Right atrium auricular region (tissue), 2 donors: Measurements from ENCODE around the gene IVL. TPM values are rescaled to one million over a fixed set of nuclear protein-coding genes. Genes with fewer than 3 reads are reported as not detected.

ENCODE experiments used
- DNase-seq: peaks from one replicate; pipeline ENCODE4 v3.0.0-alpha.2; 2019; ENCODE audit warnings: low spot score
- H3K27ac ChIP-seq, 2 donors: fragments of 200-600 bp; sonication (generic); 1 replicate in 1 of 2; 2 replicates in 1 of 2; pipeline ENCODE4 v1.5.1; 2016 to 2019
- H3K27me3 ChIP-seq, 2 donors: fragments of 200-600 bp; sonication (generic); one replicate each; pipeline versions ENCODE4 v1.5.1 to v1.6.0; 2017 to 2019
- H3K36me3 ChIP-seq: fragments of 200-600 bp; sonication (generic); one replicate; pipeline ENCODE4 v1.5.1; 2016
- H3K4me1 ChIP-seq, 2 donors: fragments of 200-600 bp; sonication (generic); one replicate each; pipeline versions ENCODE4 v1.5.1 to v1.6.0; 2017 to 2019
- H3K4me3 ChIP-seq, 2 donors: fragments of 200-600 bp; sonication (generic); 1 replicate in 1 of 2; 2 replicates in 1 of 2; pipeline ENCODE4 v1.5.1; 2017 to 2019; ENCODE audit warnings: mild to moderate bottlenecking in 1 of 2, moderate library complexity in 1 of 2
- H3K9me3 ChIP-seq, 2 donors: fragments of 200-600 bp; sonication (generic); one replicate each; pipeline ENCODE4 v1.5.1; 2019
- CTCF ChIP-seq, 2 donors: fragments of 200-600 bp; sonication (generic); IDR thresholded peaks; one replicate each; pipeline ENCODE4 v1.5.1; 2019; ENCODE audit warnings: antibody characterized with exemption in 2 of 2
- total RNA-seq, 2 donors: library from RNA; depleted of rRNA; stranded (reverse); fragments of >200 nt; gene quantifications; one replicate each; pipeline ENCODE4 v1.1.0, GENCODE V29; 2016

IVL gene, protein sequence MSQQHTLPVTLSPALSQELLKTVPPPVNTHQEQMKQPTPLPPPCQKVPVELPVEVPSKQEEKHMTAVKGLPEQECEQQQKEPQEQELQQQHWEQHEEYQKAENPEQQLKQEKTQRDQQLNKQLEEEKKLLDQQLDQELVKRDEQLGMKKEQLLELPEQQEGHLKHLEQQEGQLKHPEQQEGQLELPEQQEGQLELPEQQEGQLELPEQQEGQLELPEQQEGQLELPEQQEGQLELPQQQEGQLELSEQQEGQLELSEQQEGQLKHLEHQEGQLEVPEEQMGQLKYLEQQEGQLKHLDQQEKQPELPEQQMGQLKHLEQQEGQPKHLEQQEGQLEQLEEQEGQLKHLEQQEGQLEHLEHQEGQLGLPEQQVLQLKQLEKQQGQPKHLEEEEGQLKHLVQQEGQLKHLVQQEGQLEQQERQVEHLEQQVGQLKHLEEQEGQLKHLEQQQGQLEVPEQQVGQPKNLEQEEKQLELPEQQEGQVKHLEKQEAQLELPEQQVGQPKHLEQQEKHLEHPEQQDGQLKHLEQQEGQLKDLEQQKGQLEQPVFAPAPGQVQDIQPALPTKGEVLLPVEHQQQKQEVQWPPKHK
- total RNA-seq, result not detected

DNA sequence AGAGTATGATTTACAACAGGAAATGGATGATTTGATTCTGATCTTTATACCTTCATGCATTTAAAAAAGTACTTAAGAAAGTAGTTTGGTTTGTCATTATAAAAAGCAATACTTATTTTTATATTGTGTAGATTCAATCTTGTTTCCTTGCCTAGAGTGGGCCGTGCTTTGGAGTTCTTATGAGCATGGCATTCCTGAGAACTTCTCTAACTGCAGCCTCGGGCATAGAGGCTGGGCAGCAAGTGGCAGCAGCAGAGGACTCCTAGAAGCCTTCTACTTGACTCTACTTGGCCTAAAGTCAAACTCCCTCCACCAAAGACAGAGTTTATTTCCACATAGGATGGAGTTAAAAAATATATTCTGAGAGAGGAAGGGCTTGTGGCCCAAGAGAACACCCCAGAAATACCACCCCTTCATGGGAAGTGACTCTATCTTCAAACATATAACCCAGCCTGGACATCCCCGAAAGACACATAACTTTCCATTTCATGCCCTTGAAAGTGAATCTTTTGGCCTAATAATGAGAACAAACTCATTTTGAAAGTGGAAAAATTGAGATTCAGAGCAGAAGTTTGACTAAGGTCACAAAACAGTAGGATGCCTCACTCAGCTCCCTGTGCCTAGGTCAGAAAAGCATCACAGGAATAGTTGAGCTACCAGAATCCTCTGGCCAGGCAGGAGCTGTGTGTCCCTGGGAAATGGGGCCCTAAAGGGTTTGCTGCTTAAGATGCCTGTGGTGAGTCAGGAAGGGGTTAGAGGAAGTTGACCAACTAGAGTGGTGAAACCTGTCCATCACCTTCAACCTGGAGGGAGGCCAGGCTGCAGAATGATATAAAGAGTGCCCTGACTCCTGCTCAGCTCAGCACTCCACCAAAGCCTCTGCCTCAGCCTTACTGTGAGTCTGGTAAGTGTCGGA lies at the start of gene IVL:
Gene IVL, plus strand, starts transcription at position 861 of the 916 bp plus-strand sequence. CDS start 1,252 bp downstream, outside the sequence.
- TF ChIP-seq CTCF (IDR thresholded peaks at IDR 0.05), result no peak
- no peaks in the 10 kb centered on the region for H3K4me1 ChIP-seq
- H3K4me3 ChIP-seq, result no peak within 1 kb of the TSS
- no peak within 1 kb of the TSS for H3K27ac ChIP-seq
- no peaks in the 10 kb centered on the region for H3K36me3 ChIP-seq
- H3K27me3 ChIP-seq, result no peaks in the 10 kb centered on the region
- no peaks in the 10 kb centered on the region for H3K9me3 ChIP-seq
- DNase-seq, result no peak

GRCh38 chr1:152859696-152860095 lies 48.6 kb upstream of the IVL start, which contains the start of gene LCE7A:
Gene LCE7A, plus strand, starts transcription at chr1:152859996. Its CDS starts 702 bp downstream, at chr1:152860698.
- TF ChIP-seq CTCF (IDR thresholded peaks at IDR 0.05), result no peak
- DNase-seq, result no peak
- Histone ChIP-seq H3K4me1 (no peaks in the 10 kb centered on the region), H3K4me3 (no peak within 1 kb of the TSS), H3K36me3 (no peaks in the 10 kb centered on the region), H3K27me3 (no peaks in the 10 kb centered on the region), H3K27ac (no peak within 1 kb of the TSS), H3K9me3 (no peaks in the 10 kb centered on the region)

GRCh38 chr1:152860129-152860528 lies 48.2 kb upstream of the IVL start:
- no peak for TF ChIP-seq CTCF (IDR thresholded peaks at IDR 0.05)
- H3K4me1 ChIP-seq, result no peaks in the 10 kb centered on the region
- no peak for DNase-seq
- no peaks in the 10 kb centered on the region for H3K36me3 ChIP-seq
- H3K27ac ChIP-seq, result no peak overlapping the region
- H3K27me3 ChIP-seq, result no peaks in the 10 kb centered on the region
- H3K9me3 ChIP-seq, result no peaks in the 10 kb centered on the region
- H3K4me3 ChIP-seq, result no peak overlapping the region

DNA sequence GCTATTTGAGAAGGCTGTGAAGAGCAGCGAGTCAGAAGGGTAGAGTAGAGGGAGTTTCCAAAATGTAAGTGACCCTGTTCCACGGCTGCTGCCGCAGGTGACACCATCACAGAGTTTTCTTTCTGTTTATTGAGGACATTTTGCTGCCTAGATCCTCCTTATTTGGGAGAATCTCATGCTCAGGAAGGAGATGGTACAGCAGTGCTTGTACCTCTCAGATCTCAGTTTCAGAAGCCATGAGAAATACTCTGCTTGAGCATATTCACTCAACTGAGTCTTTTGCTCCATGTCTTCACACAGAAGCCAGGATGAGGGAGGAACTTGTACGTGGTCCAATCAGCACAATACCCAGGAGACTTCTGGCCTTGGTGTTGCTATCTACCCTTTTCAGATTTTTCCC lies 47.0 kb upstream of the IVL start:
- H3K4me1 ChIP-seq, result no peaks in the 10 kb centered on the region
- no peak for TF ChIP-seq CTCF (IDR thresholded peaks at IDR 0.05)
- no peaks in the 10 kb centered on the region for H3K36me3 ChIP-seq
- H3K27me3 ChIP-seq, result no peaks in the 10 kb centered on the region
- no peak overlapping the region for H3K4me3 ChIP-seq
- H3K9me3 ChIP-seq, result no peaks in the 10 kb centered on the region
- no peak for DNase-seq
- H3K27ac ChIP-seq, result no peak overlapping the region

DNA sequence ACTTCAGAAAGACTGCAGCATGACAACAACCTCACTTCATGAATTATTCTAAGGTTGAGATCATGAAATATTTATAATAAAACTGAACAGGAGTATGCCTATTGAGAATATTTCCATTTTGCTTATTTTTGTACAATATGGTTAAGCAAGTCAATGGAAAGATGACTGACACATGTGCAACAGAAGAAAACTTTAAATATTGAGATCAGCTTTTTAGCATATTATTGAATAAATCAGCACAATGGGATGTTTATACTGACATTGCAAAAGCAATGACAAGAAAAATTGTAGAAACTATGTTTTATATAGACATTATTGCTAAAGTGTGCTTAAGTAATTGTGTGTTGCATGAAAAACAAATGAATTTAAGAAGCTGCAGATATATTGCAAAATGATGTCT lies 43.9 kb upstream of the IVL start:
- H3K36me3 ChIP-seq, result no peaks in the 10 kb centered on the region
- H3K27me3 ChIP-seq, result no peaks in the 10 kb centered on the region
- no peak overlapping the region for H3K4me3 ChIP-seq
- no peaks in the 10 kb centered on the region for H3K9me3 ChIP-seq
- no peak for TF ChIP-seq CTCF (IDR thresholded peaks at IDR 0.05)
- DNase-seq, result no peak
- H3K27ac ChIP-seq, result no peak overlapping the region
- no peaks in the 10 kb centered on the region for H3K4me1 ChIP-seq
